ENCODE data around the gene PLA2G2C.

DNA sequence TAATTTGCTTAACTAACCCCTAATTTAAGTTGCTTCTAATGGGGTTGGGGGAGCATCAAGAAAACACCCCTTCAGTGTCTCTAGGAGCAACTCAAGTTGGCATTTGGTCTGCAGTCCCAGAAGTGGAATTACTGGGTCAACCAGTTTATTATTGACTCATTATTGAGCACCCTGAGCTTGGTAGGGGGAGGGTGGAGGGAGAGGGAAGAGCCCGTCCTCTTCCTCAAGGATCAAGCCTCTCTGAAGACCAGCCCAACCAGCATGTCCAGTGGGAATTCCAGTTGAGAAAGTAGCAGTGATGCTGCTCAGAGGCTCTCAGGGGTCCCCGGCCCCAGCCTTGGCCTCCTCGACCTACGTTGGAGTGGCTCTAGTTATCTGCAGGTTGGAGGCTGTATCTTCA, 49.3 kb downstream of the PLA2G2C start:
- TF ChIP-seq POLR2A (IDR thresholded peaks at IDR 0.05), result no peak
- TF ChIP-seq, protein P1, sequence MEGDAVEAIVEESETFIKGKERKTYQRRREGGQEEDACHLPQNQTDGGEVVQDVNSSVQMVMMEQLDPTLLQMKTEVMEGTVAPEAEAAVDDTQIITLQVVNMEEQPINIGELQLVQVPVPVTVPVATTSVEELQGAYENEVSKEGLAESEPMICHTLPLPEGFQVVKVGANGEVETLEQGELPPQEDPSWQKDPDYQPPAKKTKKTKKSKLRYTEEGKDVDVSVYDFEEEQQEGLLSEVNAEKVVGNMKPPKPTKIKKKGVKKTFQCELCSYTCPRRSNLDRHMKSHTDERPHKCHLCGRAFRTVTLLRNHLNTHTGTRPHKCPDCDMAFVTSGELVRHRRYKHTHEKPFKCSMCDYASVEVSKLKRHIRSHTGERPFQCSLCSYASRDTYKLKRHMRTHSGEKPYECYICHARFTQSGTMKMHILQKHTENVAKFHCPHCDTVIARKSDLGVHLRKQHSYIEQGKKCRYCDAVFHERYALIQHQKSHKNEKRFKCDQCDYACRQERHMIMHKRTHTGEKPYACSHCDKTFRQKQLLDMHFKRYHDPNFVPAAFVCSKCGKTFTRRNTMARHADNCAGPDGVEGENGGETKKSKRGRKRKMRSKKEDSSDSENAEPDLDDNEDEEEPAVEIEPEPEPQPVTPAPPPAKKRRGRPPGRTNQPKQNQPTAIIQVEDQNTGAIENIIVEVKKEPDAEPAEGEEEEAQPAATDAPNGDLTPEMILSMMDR (IDR thresholded peaks at IDR 0.05 in 4 of 5, conservative IDR thresholded peaks at IDR 0.05 in 1 of 5), result no peak

All from gastrocnemius medialis (tissue), 4 donors.